ENCODE data around the gene GSG1L2. TPM values are rescaled to one million over a fixed set of nuclear protein-coding genes. Genes with fewer than 3 reads are reported as not detected.
"Not testable (repeated sequence)": the region's sequence is repeated elsewhere in the genome, so short reads cannot be mapped to it uniquely, and the experiment has no call there.

The GSG1L2 gene
- total RNA-seq, 2 donors from 2014 or later = not detected

DNA sequence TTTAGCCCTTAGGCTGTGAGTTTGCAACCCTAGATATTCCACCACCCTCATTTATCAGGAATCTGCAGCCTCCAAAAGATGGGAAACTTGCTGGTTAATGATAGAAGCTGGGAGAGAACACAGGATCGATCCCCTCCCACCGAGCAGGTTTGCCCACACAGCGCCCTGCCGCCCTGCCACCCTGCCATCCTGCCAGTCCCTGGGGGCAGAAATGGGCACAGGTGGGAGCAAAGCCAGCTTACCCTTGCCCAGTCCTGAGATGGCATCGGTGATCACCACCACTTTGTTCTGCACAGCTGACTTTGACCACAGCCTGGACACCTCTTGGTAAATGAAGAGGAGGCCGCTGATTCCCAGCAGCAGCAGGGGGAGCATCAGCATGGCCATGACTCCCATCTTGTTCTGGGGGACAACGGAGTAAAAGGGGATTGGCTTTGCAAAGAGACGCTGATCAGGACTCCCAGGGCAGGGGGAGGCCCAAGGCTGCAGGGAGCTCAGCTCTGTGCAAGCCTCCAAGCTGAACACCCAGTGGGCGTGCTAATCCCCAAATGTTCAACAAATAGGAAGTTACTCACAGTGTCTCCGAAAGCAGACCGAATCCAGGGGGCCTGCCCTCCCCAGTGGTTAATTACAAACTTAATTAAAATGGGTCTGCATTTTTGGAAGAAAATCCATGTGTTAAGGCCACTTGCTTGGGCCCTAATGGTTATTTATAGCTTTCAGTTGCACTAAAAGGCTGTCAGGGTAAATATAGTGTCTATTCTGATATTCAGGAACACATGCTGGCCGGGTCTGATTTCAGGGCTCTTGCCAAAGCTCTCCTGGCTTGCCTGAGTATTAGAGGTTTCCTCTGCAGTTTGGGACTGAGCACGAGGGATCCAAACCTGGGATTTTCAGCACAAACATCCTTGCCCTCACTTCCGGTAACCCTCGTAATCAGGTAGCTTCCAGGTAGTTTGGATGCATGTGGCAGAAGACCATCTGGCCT is 30.7 kb downstream of the GSG1L2 start, which contains the start of gene DHRS7C:
Gene DHRS7C (minus strand): TSS at position 704 of the 988 bp plus-strand sequence. CDS start 308 bp downstream, at position 396.
- no peaks in the 10 kb centered on the region for H3K9me3 ChIP-seq
- intact Hi-C loops (cut with DNase I) = no loop called here
- no peaks in the 10 kb centered on the region for H3K4me1 ChIP-seq
- H3K27me3 ChIP-seq = no peaks in the 10 kb centered on the region
- no peaks in the 10 kb centered on the region for H3K36me3 ChIP-seq
- no peak within 1 kb of the TSS for H3K27ac ChIP-seq
- TF ChIP-seq, protein P1, sequence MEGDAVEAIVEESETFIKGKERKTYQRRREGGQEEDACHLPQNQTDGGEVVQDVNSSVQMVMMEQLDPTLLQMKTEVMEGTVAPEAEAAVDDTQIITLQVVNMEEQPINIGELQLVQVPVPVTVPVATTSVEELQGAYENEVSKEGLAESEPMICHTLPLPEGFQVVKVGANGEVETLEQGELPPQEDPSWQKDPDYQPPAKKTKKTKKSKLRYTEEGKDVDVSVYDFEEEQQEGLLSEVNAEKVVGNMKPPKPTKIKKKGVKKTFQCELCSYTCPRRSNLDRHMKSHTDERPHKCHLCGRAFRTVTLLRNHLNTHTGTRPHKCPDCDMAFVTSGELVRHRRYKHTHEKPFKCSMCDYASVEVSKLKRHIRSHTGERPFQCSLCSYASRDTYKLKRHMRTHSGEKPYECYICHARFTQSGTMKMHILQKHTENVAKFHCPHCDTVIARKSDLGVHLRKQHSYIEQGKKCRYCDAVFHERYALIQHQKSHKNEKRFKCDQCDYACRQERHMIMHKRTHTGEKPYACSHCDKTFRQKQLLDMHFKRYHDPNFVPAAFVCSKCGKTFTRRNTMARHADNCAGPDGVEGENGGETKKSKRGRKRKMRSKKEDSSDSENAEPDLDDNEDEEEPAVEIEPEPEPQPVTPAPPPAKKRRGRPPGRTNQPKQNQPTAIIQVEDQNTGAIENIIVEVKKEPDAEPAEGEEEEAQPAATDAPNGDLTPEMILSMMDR (IDR thresholded peaks at IDR 0.05) = no peak
- H3K9ac ChIP-seq (ENCODE audit: low read depth in 2 of 2, low read length in 2 of 2) = no peak within 1 kb of the TSS
- H3K4me3 ChIP-seq = no peak within 1 kb of the TSS
- no peak for DNase-seq

DNA sequence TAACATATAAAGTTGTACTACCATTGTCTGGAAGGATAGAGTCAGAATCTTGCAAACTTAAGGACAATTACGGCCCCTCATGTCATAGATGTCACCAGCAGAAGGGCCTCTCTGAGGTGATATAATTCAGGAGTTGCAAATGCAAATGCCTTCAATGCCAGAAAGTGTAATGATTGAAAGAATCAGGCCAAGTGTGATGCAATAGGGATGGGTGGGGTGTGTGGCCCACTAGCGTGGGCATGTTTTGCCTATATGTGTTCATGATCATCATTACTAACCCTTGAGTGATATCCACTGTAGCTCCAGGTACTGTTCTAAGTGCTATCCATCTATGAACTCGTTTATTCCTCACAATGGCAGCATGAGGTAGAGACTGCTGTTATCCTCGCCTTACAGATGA is 31.6 kb downstream of the GSG1L2 start:
- intact Hi-C loops (cut with DNase I) = no loop called here
- TF ChIP-seq, protein P1 (IDR thresholded peaks at IDR 0.05) = no peak
- no peak overlapping the region for H3K27ac ChIP-seq
- H3K36me3 ChIP-seq = no peaks in the 10 kb centered on the region
- no peaks in the 10 kb centered on the region for H3K4me1 ChIP-seq
- no peak overlapping the region for H3K9ac ChIP-seq (ENCODE audit: low read depth in 2 of 2, low read length in 2 of 2)
- no peak overlapping the region for H3K4me3 ChIP-seq
- H3K9me3 ChIP-seq = no peaks in the 10 kb centered on the region
- H3K27me3 ChIP-seq = no peaks in the 10 kb centered on the region
- DNase-seq = no peak

DNA sequence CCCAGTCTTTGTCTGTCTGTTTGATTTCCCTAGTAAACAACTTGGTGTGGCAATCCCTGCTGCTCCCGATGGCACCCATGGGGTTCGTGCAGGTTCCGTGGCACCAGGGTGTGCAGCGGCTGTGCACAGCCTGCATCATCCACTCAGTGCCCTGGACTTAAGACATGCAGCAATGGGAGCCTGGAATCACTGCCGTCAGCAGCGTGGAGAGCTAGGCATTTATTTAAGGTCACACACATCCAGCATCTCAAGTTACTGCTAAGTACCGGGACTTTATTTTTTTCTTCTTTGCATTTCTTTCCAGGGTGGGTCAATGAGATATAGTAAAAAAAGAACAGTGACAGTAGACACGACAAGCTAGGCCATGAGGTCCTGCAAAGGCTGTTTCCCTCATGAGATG is 33.3 kb downstream of the GSG1L2 start:
- intact Hi-C loops (cut with DNase I) = no loop called here
- no peaks in the 10 kb centered on the region for H3K9me3 ChIP-seq
- TF ChIP-seq, protein P1 (IDR thresholded peaks at IDR 0.05) = no peak
- H3K27me3 ChIP-seq = no peaks in the 10 kb centered on the region
- H3K36me3 ChIP-seq = no peaks in the 10 kb centered on the region
- H3K27ac ChIP-seq = no peak overlapping the region
- H3K4me1 ChIP-seq = no peaks in the 10 kb centered on the region
- DNase-seq = no peak
- no peak overlapping the region for H3K9ac ChIP-seq (ENCODE audit: low read depth in 2 of 2, low read length in 2 of 2)
- no peak overlapping the region for H3K4me3 ChIP-seq

DNA sequence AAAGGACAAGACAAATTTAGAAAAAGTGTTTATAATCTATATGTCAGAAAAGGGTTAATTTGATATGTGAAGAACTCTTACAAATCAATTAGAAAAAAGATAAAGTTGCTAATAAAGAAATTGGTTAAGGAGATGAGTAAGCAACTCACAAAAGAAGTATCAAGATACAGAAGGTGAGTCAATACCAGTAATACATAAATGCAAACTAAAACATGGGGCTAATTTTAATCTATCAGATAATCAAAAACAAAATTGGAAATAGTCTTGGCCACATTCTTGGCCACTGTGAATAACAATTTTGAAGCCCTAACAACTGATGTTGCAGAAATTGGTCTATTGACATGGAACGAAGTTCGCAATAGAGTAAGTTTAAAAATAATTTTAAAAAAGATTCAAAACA is 37.3 kb downstream of the GSG1L2 start:
- no peaks in the 10 kb centered on the region for H3K27me3 ChIP-seq
- no peak overlapping the region for H3K4me3 ChIP-seq
- TF ChIP-seq, protein P1 (IDR thresholded peaks at IDR 0.05) = no peak
- no peaks in the 10 kb centered on the region for H3K36me3 ChIP-seq
- intact Hi-C loops (cut with DNase I) = no loop called here
- DNase-seq = no peak
- H3K27ac ChIP-seq = no peak overlapping the region
- H3K4me1 ChIP-seq = no peaks in the 10 kb centered on the region
- H3K9ac ChIP-seq (ENCODE audit: low read depth in 2 of 2, low read length in 2 of 2) = no peak overlapping the region
- H3K9me3 ChIP-seq = no peaks in the 10 kb centered on the region

DNA sequence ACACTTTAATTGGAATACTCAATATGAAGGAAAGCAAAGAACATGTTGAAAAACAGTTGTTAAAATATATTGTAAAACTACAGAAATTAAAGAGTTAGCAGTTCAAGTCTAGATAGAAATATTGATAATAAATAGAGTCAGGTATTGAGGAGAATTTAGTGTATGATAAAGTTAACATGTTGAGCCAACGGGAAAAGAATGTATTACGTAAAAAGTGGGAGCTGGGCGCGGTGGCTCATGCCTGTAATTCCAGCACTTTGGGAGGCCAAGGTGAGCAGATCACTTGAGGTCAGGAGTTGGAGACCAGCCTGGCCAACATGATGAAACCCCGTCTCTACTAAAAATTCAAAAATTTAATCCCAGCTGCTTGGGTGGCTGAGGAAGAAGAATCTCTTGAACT is 38.4 kb downstream of the GSG1L2 start:
- H3K27me3 ChIP-seq; H3K36me3 ChIP-seq; DNase-seq; H3K4me1 ChIP-seq; intact Hi-C loops (cut with DNase I); H3K9ac ChIP-seq (ENCODE audit: low read depth in 2 of 2, low read length in 2 of 2); H3K4me3 ChIP-seq; H3K27ac ChIP-seq; H3K9me3 ChIP-seq: not testable (repeated sequence)

DNA sequence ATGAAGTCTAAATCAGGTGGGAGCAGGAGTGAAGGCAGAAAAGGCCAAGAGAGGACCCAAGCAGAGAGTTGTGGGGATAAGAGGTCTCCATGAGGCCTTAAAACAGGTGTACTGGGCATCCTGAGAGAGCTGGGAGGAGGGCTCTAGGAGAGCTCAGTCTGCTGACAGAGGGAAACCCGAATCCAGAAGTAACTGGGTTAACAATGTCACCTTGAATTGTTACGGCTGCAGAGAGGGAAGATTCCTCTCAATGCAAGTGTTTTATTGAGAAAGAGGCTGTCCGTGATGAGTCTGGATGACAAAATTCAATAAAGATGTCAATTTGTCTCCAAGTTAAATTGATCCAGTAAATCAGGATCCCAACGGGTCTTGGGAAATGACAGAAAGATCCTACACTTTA is 38.8 kb downstream of the GSG1L2 start:
- Histone ChIP-seq H3K4me3 (no peak overlapping the region), H3K27ac (no peak overlapping the region), H3K4me1 (no peaks in the 10 kb centered on the region), H3K9me3 (no peaks in the 10 kb centered on the region), H3K9ac (ENCODE audit: low read depth in 2 of 2, low read length in 2 of 2) (no peak overlapping the region), H3K27me3 (no peaks in the 10 kb centered on the region), H3K36me3 (no peaks in the 10 kb centered on the region)
- intact Hi-C loops (cut with DNase I) = no loop called here
- DNase-seq = no peak
- TF ChIP-seq, protein P1 (IDR thresholded peaks at IDR 0.05) = no peak
